Activated T-cell treated with anti-CD3 and anti-CD28 coated beads for 1 hour (primary cell): ENCODE measurements around the gene IL16.
"Not testable (repeated sequence)": the region's sequence is repeated elsewhere in the genome, so short reads cannot be mapped to it uniquely, and the experiment has no call there.

Experiments used
- DNase-seq: peaks from one replicate; pipeline ENCODE4 v3.0.0-alpha.2; 2020; ENCODE audit warnings: low read depth

The IL16 gene

DNA sequence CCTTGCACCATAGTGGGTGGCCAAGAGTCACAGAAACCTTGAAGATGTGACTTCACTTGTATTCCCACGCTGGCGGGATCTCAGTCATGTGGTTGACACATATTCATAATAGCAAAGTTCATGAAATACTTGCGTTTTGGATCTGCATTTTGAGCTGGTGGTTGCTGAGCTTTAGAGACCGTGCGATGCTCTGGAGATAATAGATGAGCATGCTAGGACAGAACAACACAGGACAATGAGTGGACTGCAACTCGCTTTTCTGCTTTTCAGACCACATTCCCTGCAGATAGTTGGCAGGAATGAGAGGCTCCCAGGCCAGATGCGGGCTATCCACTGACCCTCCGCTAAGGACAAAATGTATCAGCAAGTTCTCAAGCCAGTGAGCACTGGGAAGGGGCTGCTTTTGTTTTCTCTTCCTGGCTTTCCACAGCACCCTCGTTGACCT, 141.1 kb downstream of the IL16 start:
- no peak for DNase-seq

DNA sequence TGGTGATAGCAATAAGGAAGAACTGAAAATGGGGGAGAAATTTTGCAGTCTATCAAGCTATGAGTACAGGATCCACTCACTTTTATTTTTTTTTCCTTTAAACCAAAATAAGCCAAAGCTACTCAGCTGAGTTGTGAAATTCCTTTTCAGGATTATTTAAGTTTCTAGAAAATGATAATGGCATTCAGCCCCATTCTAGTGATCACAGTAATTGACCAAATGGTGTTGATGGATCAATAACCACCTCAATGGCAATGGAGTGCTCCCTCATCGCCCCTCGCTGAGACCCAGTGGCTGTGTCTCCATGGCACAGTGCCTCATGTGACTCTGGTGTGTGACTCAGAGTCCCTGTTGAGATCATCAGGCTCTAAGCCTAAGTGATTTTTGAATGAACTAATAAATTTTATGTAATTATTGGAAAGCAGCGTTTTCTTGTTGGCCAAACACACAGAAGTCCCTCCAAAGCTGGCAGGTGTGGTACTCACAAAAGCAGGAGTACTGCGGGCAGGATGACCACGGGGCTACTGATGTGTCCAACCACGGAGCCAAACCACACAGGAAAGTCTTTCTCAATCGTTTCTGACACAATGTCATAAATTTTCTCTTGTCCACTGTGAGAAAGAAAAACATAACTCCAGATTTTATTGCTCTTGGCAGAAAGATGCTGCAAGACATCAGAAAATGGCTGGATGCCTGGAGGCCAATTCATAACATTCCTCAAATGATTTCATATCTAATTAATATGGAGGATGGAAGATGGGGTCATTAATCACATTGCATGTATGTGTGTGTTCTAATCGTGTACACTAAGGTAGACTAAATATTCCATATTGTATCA, 141.7 kb downstream of the IL16 start:
- no peak for DNase-seq

DNA sequence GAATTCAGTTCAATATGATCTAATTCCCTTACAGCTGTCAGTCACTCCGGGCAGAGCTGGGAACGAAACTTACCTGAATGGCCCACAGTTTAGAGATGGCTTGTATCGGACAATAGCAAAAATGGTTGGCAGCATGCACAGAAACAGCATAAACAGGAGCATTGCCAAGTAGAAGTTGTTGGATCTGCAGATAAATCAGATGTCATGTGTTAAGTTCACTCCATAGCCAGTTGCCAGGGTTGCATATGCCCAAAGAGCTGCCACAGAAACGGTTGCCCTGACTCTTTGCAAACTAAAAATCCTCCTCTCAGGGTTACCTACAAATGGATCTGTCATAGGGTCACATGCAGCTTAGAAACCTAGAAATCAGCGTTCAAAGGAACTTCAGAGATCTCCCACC, 142.6 kb downstream of the IL16 start:
- DNase-seq = no peak

DNA sequence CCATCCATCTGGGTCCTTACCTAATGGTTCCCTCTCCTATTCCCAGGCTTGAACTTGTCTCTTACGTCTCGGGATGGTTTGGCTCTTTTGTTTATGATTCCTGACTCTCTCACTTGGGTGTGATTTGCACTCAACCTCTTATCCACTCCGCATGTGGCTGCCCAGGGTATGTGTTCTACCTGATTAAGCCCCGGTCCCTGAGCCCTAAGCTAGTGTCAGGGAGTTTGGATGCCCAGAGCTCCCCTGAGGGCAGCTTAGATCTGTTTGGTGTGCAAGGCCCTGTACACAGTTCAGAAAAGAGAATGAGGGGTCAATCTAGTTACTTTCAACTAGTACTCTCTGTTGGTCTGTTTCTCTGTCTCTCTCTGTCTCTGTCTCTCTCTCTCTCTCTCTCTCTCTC, 143.2 kb downstream of the IL16 start:
- no peak for DNase-seq

DNA sequence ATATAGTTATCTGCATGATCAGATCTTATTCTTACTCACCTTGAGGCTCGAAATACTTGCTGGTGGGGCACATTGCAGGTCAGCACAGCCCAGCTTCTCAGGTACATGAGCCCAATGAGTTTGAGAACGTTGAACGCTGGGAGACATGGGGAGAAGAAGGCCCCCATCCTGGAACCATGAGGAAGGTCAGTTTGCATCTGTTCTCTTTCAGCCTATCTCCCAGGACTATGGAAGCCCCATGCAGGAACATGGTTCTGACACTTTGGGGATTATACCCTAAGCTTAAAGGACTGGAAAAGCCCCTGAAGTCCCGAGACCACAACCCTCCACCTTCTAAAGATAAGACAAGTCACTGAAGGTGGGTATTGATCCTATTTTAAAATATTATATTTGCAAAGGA, 144.7 kb downstream of the IL16 start:
- no peak for DNase-seq

DNA sequence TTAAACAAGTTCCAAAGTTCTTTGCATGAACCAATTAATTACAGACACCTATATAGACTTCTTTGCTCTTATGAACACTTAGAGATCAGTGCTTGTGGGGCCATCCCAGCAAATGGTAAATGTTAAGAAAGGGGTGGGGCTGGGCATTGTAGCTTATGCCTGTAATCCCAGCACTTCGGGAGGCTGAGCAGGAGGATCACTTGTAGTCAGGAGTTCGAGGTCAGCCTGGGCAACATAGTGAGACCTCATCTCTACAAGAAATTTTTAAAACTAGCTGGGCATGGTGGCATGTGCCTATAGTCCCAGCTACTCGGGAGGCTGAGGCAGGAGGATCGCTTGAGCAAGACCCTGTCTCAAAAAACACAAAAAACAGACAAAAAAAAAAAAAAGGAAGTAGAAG, 146.7 kb downstream of the IL16 start:
- DNase-seq = no peak

DNA sequence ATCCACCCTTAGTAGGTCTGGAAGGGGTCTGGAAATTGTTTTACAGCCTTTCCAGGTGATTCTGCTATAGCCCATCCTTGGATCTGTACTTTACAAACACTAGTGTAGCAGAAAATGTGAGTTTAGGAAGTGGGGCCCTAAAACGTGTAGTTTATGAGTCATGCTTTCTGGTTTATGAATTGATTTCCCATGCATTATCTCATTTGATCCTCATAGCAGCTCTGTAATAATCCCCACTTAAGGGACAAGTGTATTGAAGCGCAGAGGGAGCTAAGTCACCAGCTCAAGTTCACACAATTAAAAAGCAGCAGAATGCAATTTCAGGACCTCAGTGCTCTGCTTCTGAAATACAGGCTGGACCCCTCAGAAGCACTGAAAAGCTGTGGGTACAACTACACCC, 149.9 kb downstream of the IL16 start:
- no peak for DNase-seq

DNA sequence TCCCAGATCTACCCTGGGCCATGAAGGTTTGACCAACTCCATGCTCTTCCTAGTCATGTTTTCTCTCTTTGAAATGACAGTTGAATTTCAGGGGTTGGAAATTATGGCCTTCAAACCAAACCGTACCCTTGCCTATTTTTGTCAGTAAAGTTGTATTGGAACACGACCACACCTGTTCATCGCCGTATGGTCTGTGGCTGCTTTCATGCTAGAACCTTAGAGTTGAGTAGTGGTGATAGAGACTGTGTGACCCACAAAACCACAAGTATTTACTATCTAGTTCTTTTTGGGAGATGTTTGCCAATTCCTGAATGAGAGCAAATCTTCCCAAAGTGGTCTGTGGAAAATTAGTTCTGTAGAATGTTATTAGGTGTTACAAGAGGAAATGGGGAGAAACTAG, 151.2 kb downstream of the IL16 start:
- no peak for DNase-seq

DNA sequence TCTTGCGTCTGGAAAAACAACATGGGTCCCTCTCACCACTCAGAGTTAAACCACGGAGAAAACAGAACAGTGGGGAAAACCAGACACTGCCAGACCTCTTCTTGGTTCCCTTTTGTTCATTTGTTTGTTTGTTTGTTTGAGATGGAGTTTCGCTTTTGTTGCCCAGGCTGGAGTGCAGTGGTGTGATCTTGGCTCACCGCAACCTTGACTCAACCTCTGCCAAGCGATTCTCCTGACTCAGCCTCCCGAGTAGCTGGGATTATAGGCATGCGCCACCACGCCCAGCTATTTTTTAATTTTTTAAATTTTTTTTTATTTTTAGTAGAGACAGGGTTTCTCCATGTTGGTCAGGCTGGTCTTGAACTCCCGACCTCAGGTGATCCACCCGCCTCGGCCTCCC, 152.0 kb downstream of the IL16 start:
- DNase-seq = not testable (repeated sequence)

DNA sequence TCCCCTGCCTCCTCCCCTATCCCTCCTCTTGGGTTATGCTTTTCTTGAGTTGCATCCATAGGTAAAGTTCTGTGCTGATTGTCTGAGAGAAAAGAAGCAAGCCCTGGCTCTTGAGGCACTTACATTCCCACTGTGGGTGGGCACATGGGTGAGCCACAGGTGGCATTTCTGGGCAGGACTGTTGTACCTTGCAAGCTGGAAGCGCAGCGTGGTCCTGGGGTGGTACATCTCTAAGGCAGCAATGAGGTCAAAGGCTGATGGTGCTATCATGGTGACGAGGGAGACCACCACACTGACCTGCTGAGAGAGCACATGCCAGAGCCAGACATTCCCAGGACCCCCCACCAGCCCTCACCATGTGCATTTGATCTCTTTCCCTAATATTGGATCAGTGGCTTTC, 152.6 kb downstream of the IL16 start:
- no peak for DNase-seq

DNA sequence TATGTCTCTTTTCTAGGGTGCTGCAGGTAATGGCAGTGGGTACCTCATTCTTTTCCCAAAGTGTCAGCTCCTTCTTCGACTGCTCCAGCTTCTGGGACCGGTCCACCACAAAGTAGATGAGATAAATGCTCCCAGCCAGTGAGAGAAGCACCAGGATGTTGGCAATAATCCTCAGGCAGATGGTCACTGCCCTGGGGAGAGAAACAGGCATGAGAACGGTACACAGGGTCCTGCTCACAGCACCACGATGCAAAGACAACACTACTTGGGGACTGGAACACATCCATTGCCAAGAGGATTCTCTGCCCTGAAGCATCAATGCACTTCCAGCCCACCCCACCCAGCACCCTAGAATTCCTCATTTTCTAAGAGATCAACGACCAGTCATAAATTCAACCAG, 155.0 kb downstream of the IL16 start:
- DNase-seq = no peak

DNA sequence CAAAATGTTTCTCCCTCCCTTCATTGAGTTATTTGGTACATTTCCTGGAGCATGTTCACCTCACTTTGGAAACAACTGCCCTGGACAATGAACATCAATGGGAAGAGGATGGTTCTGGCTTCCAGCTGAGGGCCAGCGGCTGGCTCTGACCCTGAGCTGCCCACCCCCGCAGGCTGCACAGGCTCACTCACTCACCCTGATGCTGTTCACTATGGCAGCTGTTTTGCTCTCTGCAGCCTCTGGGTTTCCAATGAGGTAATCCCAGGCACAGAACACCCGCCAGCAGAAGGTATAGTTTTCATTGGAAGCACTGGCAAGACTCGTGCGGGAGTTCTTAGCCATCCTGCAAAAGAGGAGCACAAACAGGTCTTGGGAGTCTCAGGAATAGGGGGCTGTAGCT, 159.6 kb downstream of the IL16 start:
- DNase-seq = no peak

DNA sequence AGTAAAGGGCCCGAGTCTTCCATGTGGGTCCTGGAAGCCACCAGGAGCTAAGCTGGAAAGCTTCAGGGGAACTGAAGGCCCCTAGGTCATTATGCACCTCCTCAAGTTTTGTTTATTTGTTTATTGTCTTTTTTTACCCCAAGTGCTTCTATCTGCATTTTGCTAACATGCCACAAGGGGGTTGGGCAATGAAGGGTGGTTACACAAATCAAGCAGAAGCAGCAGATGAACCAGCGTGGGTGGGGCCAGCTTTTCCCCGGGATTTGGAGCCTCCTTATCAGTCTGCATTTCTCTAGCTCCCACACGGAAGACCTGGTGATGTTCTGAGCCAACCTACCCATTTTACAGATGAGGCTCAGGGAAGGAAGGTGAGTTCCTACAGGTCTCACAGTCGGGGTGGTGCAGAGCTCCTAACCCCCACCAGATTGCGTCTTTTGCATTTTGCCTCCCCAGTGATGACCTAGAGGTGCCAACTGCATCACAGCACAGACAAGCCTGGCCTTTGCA, 160.6 kb downstream of the IL16 start:
- no peak for DNase-seq

DNA sequence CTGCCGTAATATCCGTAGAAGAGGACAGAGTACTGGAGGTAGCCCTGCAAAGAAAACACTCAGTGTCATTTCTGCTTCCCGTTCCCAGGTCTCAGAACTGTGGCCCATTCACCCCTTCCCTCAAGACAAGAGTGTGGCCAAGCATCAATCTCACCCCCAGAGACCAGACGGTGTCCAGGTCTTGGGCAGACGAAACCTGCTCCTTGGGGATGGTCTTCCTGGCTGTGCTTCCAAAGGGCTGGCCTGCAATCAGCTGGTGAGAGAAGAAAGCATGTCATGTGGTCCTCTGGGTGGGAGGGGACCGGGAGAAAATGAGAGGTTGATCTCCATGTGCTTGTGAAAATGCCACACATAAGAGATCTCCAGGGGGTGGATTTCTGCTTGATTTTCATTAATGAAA, 161.6 kb downstream of the IL16 start:
- no peak for DNase-seq

DNA sequence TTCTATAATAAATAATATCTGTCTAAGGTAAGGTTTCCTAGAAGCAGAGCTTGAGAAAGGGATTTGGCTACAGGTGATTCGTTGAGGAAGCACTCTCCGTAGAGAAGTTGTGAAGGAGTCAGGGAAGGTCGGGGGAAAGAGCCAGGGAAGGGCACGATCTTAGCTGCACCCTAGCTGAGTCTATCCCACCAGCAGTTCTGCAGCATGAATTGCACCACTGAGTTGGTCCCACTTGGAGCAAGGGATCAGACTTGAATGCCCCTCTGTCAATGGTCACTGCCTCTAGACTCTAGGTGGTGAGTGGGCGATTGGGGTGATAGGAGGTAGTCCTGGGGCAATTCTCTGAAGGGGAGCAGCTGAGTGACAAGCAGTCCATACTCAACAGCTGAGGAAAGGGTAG, 163.8 kb downstream of the IL16 start:
- no peak for DNase-seq

DNA sequence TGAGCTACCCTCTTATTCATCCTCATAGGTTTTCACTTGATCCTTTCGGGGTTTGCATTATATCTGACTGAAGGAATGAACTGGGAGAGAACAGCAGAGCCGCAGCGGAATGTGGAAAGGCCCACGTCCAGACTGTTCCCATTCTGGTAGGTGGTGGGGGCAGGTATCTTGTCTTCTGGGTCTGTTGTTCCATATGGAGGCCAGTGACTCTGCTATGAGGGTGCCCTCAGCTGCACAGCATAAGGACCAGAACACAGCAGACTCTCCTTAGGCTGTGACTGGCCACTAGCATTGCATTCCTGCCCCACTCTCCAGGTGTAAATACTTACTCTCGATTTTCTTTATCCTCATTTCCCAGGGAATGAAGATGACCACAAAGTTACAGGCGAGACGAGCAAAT, 165.2 kb downstream of the IL16 start:
- no peak for DNase-seq

DNA sequence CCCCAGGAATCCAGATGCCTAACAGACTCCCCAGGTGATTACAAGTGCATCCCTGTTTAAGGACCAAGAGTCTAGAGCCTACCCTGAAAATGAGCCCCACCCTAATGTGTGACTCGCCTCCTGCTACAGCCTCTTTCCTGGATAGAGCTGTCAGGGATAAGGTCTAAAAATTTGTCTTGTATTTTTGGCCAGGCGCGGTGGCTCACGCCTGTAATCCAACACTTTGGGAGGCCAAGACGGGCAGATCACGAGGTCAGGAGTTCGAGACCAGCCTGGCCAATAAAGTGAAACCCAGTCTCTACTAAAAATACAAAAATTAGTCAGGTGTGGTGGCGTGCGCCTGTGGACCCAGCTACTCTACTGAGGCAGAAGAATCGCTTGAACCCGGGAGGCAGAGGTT, 166.1 kb downstream of the IL16 start:
- no peak for DNase-seq

DNA sequence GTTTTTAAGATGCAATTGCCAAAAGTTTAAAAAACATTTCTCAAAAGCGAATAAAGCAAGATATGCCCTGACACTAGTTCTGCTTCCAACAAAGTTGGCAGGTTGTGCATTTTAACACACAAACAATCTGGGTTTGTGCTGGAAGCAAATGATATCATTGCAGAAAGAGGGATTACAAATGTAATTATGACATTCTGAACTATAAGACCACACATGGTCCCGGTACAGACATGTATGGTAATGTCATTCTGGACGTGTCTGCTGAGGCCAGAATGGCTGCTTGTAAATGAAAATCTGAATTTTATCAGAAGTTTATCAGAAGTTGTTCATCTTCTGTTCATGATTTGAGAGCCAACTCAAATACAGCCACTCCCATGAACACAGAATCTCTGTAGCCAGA, 166.6 kb downstream of the IL16 start:
- DNase-seq = no peak
